A673 (cell line): ENCODE results near the gene MYO15B.

Experiments
- EZH2 ChIP-seq: fragments of 200-600 bp; sonication (generic); IDR thresholded peaks from 2 replicates; pipeline ENCODE4 v1.6.1; 2017; ENCODE audit warnings: borderline replicate concordance, low read depth, mild to moderate bottlenecking, mixed read lengths, antibody characterized with exemption, low read length; ENCODE audit not compliant: poor library complexity, severe bottlenecking
- TF ChIP-seq, protein P1 (sequence below): fragments of 300-800, 200-600 bp; sonication (generic); conservative IDR thresholded peaks from 2 replicates; pipeline ENCODE4 v1.5.1; 2017; ENCODE audit warnings: low read depth, mild to moderate bottlenecking, antibody characterized with exemption, low read length, moderate library complexity, mixed read lengths

DNA sequence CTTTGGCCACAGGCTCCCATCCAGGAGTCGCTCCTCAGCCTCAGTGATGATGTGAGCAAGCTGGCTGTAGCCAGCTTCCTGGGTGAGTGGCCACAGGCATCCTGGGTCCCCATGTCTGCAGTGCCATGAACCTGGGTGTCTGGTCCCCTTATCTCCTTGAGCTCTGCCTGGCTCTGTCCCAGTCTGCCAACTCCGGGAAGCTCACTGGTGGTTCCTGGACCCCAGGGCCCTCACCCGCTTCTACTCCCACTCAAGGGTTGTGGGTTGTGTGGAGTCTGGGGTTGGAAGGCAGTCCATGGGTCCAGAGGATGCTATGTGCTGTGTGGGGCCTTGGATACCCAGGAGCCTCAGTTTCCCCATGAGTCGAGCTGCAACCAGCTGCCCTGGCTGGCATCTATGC, 33.9 kb downstream of the MYO15B start:
- TF ChIP-seq, protein P1, sequence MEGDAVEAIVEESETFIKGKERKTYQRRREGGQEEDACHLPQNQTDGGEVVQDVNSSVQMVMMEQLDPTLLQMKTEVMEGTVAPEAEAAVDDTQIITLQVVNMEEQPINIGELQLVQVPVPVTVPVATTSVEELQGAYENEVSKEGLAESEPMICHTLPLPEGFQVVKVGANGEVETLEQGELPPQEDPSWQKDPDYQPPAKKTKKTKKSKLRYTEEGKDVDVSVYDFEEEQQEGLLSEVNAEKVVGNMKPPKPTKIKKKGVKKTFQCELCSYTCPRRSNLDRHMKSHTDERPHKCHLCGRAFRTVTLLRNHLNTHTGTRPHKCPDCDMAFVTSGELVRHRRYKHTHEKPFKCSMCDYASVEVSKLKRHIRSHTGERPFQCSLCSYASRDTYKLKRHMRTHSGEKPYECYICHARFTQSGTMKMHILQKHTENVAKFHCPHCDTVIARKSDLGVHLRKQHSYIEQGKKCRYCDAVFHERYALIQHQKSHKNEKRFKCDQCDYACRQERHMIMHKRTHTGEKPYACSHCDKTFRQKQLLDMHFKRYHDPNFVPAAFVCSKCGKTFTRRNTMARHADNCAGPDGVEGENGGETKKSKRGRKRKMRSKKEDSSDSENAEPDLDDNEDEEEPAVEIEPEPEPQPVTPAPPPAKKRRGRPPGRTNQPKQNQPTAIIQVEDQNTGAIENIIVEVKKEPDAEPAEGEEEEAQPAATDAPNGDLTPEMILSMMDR = no peak
- TF ChIP-seq EZH2 = no peak
